GM18858 (cell line): Measurements from ENCODE around the gene NODAL.

Experiments used
- ATAC-seq: cut with Tn5 transposase; IDR thresholded peaks from one replicate; pipeline ENCODE4 v1.9.1; 2021; ENCODE audit not compliant: unreplicated experiment

Gene NODAL

GRCh38 chr10:70465278-70465677 is 23.8 kb upstream of the NODAL start:
- ATAC-seq, result no peak

- ATAC-seq, result no peak
These were observed 21.0 kb upstream of the NODAL start for GRCh38 chr10:70462349-70462984.

GRCh38 chr10:70461397-70462348 is 20.2 kb upstream of the NODAL start:
- no peak for ATAC-seq

- no peak for ATAC-seq
These were observed 18.5 kb upstream of the NODAL start for GRCh38 chr10:70459774-70460490.

GRCh38 chr10:70459061-70459773 is 17.7 kb upstream of the NODAL start:
- no peak for ATAC-seq

- ATAC-seq, result no peak
These were observed 17.0 kb upstream of the NODAL start for GRCh38 chr10:70458329-70459060.

GRCh38 chr10:70457759-70458305 is 16.4 kb upstream of the NODAL start:
- no peak for ATAC-seq

GRCh38 chr10:70456164-70456563 is 14.7 kb upstream of the NODAL start:
- no peak for ATAC-seq

GRCh38 chr10:70455213-70455630 is 13.7 kb upstream of the NODAL start:
- ATAC-seq, result no peak

GRCh38 chr10:70448236-70448635 is 6.8 kb upstream of the NODAL start:
- no peak for ATAC-seq

GRCh38 chr10:70445718-70446657 is 4.5 kb upstream of the NODAL start:
- ATAC-seq, result no peak

- ATAC-seq, result no peak
These were observed 3.3 kb upstream of the NODAL start for GRCh38 chr10:70444744-70445143.

- no peak for ATAC-seq
These were observed 979 bp upstream of the NODAL start for GRCh38 chr10:70442332-70442988.

GRCh38 chr10:70441895-70442309 is 421 bp upstream of the NODAL start:
- no peak for ATAC-seq

- ATAC-seq, result no peak
These were observed 953 bp downstream of the NODAL start for GRCh38 chr10:70440296-70441160.

GRCh38 chr10:70437721-70438120 is 3.8 kb downstream of the NODAL start:
- ATAC-seq, result no peak
